H1 (cell line): ENCODE results near the gene NAA10.

Source experiments
- CTCF ChIP-seq, 3 experiments: IDR thresholded peaks; 1 replicate in 2 of 3; 2 replicates in 1 of 3; pipeline versions ENCODE4 v1.5.1 to v1.6.1; 2011; ENCODE audit warnings: low read length in 3 of 3, mild to moderate bottlenecking in 3 of 3, inconsistent platforms in 2 of 3, low read depth in 1 of 3, moderate library complexity in 1 of 3; ENCODE audit not compliant: insufficient read depth in 1 of 3; ENCODE audit errors: control extremely low read depth in 1 of 3
- HDAC6 ChIP-seq: IDR thresholded peaks from one replicate; pipeline ENCODE4 v1.7.1; 2012; ENCODE audit warnings: low read depth, mild to moderate bottlenecking, inconsistent platforms, low read length, moderate library complexity

DNA sequence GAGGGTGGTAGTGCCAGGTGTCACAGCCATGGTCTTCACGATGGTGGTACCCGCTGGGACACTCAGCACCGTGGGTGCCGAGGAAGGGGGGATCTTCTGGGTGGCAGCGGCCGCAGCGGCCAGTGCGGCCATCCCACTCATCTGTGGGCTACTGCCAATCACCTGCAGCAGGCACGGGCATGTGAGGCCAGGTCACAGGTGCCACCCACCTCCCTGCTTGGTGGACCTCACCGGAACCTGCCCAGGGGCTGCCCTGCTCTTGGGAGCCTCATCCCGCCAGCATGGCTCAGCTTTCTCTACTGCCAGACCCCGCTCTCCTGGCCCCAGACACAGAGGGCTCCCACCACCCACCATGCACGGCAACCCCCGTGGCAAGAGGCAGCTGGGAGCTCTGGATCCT is 23.8 kb upstream of the NAA10 start:
- TF ChIP-seq CTCF (IDR thresholded peaks at IDR 0.05; ENCODE audit: control extremely low read depth in 1 of 3, insufficient read depth in 1 of 3, low read depth in 1 of 3, low read length in 3 of 3) (no peak), HDAC6 (no peak)
